A549 treated with AZD9567 at 1 μM for 4 hours (cell line): Measurements from ENCODE around the gene ARHGEF18. TPM values are rescaled to one million over a fixed set of nuclear protein-coding genes. Genes with fewer than 3 reads are reported as not detected.

Source experiments
- total RNA-seq: library from RNA; stranded (reverse); fragments of 200-300 nt; extraction: Qiagen RNA extraction; gene quantifications from 5 replicates; pipeline ENCODE4 v1.2.3, GENCODE V29; 2022; ENCODE audit not compliant: insufficient read depth

The ARHGEF18 gene
- 46.6 to 69.4 TPM (median 63.7 TPM) in 5 replicates for total RNA-seq

GRCh38 chr19:7348587-7349230, at the start of gene ARHGEF18:
TSS of gene ARHGEF18 (plus strand) at chr19:7348937. CDS start at chr19:7362891, 13,954 bp downstream.

Other genes with a start within 250 kb of the ARHGEF18 start
- 2.0 to 2.9 TPM (median 2.8 TPM) in 5 replicates for gene INSR, start 54.5 kb upstream of the ARHGEF18 start, total RNA-seq
- 2.2 to 3.0 TPM (median 2.3 TPM) in 5 replicates for gene PEX11G, start 140.1 kb downstream of the ARHGEF18 start, total RNA-seq
- gene ZNF358, start 167.2 kb downstream of the ARHGEF18 start, total RNA-seq: 14.5 to 23.9 TPM (median 15.7 TPM) in 5 replicates
- gene MCOLN1, start 173.7 kb downstream of the ARHGEF18 start, total RNA-seq: 12.1 to 14.0 TPM (median 12.8 TPM) in 5 replicates
- 28.2 to 35.6 TPM (median 32.1 TPM) in 5 replicates for gene PNPLA6, start 186.8 kb downstream of the ARHGEF18 start, total RNA-seq
- 3.7 to 5.3 TPM (median 5.1 TPM) in 5 replicates for gene CAMSAP3, start 246.9 kb downstream of the ARHGEF18 start, total RNA-seq